Raji (cell line): ENCODE measurements around the gene PRRT1B.

Experiments
- POLR2A ChIP-seq: IDR thresholded peaks from 2 replicates; pipeline ENCODE4 v1.6.1; 2011; ENCODE audit warnings: low read depth, low read length, control low read depth; ENCODE audit not compliant: insufficient read depth

Gene PRRT1B

DNA sequence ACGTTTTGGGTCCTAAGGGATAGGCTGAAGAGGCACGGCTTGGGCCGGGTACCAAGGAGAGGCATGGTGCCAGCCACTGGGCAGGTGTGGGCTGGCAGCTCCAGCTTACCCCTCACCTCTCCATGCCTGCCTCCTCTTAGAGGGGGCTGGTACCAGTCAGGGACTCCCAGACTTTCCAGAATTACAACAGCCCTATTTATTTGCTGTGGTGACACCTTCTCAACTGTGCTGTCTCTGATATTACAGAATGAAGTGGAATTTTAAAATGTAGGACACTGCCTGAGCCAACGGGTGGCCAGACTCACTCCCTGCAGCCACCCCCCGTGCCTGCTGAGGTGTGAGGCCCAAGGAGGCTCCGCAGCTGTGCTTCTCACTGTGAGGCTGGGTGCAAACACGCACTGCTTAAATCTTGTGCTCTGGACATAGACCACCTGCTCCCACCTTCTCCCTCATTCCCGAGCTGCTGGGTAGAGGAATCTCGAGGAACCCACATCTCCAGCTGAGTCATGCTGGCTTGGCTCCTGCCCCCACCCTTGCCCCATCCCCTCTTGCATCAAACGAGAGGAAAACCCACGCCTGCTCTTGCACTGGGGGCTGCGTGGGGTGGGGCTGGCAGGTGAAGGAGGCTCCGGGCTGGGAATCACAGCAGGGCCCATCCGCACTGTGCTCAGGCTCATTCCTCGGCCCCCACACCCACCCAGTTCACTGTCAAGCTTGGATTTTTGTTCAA lies 47.9 kb downstream of the PRRT1B start:
- no peak for TF ChIP-seq POLR2A

GRCh38 chr9:131593936-131594665 lies 48.8 kb downstream of the PRRT1B start:
- no peak for TF ChIP-seq POLR2A

- TF ChIP-seq POLR2A, result no peak
Measured at GRCh38 chr9:131594906-131595665, 49.8 kb downstream of the PRRT1B start.

DNA sequence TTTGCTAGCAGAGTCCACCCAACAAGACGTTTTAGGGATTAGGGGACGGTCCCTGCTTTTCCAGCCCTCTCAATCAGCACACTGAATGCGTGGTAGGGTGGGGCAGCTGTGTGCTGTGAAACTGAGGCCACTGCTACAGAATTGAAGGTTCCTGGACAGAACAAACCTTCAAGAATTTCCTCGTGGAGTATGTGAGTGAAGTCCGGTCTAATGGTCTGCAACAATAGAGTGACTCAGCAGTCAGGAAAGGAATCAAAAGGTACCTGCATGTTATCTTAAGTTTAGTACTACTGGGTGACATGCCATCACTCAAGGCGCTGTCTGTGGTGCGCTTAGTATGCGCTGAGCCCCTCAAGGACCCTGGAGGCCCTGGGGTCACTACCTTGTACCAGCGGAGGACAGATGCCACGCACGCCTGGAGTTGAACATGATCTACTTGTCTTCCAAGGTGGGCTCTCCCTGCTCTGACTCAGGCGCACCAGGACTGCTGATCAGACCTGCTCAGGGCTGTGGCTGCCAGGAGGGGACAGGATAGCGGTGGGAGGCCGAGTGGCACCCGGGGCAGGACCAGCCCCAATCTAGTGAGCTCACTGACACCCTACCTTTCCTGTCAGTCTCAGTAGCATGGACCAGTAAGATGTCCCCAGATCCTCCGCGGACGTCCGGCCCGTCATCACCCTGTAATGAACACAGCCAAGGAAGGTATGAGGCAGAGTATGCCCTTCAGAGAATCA lies 50.5 kb downstream of the PRRT1B start:
- no peak for TF ChIP-seq POLR2A

- no peak for TF ChIP-seq POLR2A
Measured at GRCh38 chr9:131596430-131596743, 51.1 kb downstream of the PRRT1B start.

DNA sequence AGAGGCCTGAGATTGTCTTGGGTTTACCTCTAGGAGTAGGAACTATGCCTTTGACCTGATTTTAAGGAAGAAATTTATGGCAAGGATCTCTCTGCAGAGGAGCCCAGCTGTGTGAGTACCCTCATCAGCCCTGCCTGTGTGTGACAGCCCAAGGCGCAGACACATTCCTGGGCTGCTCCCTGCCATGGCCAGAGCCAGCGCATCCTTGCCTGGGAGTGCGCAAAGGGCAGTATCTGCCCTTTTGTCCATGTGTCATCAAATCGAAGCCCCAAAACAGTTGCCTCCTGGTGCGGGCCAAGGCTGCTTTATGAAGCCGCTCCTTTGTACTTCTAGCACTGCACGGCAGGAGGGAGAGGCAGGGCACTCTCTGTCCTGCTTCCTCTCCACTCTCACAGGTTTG lies 51.9 kb downstream of the PRRT1B start:
- TF ChIP-seq POLR2A, result no peak

DNA sequence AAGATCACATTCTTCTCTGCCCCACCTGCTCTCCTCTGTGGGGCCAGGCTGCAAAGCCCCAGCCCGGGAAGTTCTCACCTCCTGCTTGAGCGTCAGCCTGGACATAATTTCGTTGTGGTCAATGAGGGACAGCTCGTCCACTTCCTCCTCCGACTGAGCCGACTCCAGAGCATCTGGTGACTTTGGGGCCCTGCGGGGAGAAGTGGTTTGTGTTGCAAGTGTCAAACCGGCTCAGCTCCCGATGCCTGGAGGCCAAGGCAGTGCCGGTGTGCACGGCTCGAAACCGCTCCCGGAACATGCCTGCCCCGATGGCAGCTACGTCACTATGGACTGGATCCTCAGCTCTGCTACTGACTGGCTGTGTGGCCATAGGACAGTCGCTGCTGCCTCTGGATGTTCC lies 52.8 kb downstream of the PRRT1B start:
- no peak for TF ChIP-seq POLR2A

- TF ChIP-seq POLR2A, result no peak
Measured at GRCh38 chr9:131601683-131602181, 56.4 kb downstream of the PRRT1B start.

- TF ChIP-seq POLR2A, result no peak
Measured at GRCh38 chr9:131603199-131603598, 57.9 kb downstream of the PRRT1B start.

GRCh38 chr9:131603711-131604439 lies 58.6 kb downstream of the PRRT1B start:
- no peak for TF ChIP-seq POLR2A

DNA sequence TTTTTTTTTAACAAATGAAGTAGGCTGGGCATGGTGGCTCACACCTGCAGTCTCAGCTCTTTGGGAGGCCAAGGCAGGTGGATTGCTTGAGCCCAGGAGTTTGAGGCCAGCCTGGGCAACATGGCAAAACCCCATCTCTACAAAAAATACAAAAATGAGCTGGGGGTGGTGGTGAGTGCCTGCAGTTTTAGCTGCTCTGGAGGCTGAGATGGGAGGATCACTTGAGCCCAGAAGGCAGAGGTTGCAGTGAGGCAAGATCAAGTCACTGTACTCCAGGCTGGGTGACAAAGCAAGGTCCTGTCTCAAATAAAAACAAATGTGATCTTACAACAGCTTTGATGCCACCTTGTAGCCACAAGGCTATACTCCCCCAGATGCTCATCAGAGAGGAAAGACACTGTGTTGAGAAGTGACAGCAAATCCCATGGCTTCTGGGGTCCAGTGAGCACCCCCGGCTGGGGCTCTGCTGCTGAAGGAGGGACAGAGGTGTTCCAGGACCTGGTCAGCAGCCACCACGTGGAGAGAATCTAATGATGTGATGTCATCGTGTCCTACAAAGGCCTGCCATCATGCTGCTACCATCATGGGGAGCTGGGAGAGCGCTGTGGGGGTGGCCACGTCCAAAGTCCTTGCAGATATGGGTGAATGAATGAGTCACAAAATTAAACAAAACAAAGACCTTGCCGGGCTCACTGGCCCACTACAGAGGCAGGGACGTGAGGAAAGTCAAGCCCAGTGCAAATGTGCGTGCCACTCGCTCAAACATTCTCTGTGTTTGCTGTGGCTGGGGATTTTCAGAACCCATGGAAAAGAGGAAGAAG lies 60.7 kb downstream of the PRRT1B start:
- TF ChIP-seq POLR2A, result no peak

GRCh38 chr9:131606896-131607567 lies 61.7 kb downstream of the PRRT1B start:
- no peak for TF ChIP-seq POLR2A

DNA sequence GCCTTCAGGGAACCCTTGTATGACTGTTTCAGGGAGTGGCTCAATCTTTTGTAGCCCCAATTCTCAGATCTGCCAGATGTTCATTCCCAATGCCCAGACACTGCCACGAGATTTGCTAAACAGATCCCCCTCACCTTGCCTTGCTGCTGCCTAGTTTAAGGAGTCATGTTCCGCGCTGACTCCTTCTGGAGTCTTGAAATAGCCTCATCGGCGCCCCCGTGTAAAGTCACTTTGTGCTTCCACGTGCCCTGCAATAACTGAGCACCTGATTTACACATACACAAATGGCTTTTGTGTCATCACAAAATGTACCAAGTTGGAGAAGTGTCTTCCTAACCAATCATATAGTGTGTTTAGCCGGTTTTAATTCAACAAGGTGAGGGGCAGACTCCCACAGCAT lies 62.3 kb downstream of the PRRT1B start:
- TF ChIP-seq POLR2A, result no peak

DNA sequence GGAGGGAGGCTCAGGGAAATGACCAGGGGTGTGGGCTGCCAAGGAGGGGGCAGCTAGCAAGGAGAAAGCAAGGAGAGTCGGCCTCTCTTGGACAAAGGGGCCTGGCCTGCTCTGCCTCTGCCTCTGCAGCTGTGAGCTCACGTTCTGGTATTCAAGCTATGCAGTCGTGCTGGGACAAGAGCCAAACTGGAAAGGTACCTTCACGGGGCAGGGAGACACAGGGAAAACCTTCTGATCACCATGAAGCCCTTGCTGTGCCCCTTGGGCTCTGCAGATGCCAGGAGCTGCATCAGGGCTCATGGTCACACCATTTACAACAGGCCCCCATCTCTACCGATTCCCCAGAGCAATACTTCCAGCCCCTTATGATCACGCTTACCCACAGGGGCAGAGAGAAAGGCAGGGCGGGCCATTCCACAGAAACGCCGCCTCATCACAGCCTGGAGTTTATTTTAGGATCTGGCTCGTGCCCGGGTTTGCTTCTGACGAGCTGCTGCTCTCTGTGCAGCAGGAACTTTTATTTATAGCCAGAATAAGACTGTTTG lies 63.2 kb downstream of the PRRT1B start:
- TF ChIP-seq POLR2A, result no peak
